DOHH2 (cell line): ENCODE data around the gene DNM1L.

Experiments
- CTCF ChIP-seq: fragments of 200-600 bp; sonication (generic); IDR thresholded peaks from one replicate; pipeline ENCODE4 v1.5.1; 2014; ENCODE audit warnings: antibody characterized with exemption, mild to moderate bottlenecking, low read depth, low read length; ENCODE audit not compliant: poor library complexity, severe bottlenecking
- EZH2phosphoT487 ChIP-seq: fragments of 200-600 bp; sonication (generic); IDR thresholded peaks from 2 replicates; pipeline ENCODE4 v1.6.1; 2017; ENCODE audit warnings: borderline replicate concordance, mild to moderate bottlenecking, antibody characterized with exemption, low read length, moderate library complexity, mixed read lengths

- peak; percentile 97 for TF ChIP-seq CTCF
- TF ChIP-seq EZH2phosphoT487 = no peak
Observed at GRCh38 chr12:32755051-32755653, 76.1 kb downstream of the DNM1L start.
